ENCODE results near the gene RALGAPA2.

Gene RALGAPA2

DNA sequence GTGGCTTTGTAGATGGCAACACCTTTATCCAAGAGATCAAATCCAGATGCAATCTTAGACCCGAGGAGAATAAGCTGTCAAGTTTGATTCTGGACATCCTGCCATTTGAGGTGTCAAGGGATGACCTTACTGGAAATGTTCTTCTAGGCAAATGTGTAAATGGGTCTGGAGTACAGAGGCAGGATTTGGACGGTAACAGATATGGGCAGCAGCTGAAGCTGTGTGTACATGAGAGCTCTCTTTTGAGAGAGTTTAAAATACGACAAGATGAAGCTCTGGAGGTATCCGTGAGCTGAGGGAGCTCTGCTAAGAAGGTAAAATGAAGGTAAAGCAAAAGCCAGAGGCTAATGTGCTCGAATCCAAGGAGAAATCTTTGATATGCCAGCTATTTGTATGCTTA is 56.6 kb downstream of the RALGAPA2 start:
- DNase-seq, result no peak
- in situ Hi-C loops (cut with MboI; ENCODE audit: low pct_unique_long_range_greater_than_20kb, low sequenced_read_pairs), result loop anchor here (10.0 kb wide), 1 partner anchor 169 kb away; no protein-coding TSS in a partner anchor

GRCh38 chr20:20649945-20650344 is 62.5 kb downstream of the RALGAPA2 start:
- in situ Hi-C loops (cut with MboI; ENCODE audit: low pct_unique_long_range_greater_than_20kb, low sequenced_read_pairs), result loop anchor here (10.0 kb wide), 1 partner anchor 175 kb away; no protein-coding TSS in a partner anchor

DNA sequence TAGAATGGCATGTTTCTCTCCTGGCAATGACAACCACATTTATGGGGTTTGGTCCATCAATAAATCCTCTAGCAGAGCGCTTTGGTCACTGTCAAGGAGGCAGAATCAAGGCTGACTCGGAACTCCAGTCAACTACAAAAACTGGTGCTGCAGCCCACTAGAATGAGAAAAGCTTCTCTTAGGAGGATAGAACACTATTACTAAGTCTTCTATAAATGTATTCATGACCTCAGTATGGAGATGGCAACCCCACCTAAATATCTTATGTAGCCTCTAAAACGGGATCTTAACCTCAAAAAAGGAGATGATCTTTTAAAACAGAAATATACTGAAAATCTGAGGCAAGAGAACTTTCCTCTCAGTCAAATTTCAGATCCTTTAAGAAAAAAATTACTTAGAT is 68.5 kb downstream of the RALGAPA2 start:
- DNase-seq, result no peak
- in situ Hi-C loops (cut with MboI; ENCODE audit: low pct_unique_long_range_greater_than_20kb, low sequenced_read_pairs), result no loop called here

More at GRCh38 chr20:20649945-20650344, 62.5 kb downstream of the RALGAPA2 start:
- DNase-seq, result no peak

DNA sequence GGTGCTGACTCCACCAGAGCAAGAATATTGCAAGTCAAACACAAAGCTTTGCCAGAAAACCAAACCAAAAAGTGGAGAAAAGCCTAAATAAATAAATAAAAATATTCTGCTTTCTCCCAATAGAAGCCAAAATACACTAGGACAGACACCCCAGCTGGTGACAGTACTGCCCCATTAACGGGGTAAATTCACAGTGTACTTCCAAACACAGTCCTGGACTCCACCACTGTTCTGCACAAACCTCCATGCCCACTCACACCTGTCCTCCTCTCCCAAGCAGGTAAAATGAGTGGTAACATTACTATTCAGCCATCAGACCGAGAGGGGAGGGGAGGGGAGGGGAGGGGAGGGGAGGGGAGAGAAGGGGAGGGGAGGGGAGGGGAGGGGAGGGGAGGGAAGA is 70.7 kb downstream of the RALGAPA2 start:
- no peak for DNase-seq
- in situ Hi-C loops (cut with MboI; ENCODE audit: low pct_unique_long_range_greater_than_20kb, low sequenced_read_pairs), result no loop called here

GRCh38 chr20:20638878-20639277 is 73.6 kb downstream of the RALGAPA2 start:
- in situ Hi-C loops (cut with MboI; ENCODE audit: low pct_unique_long_range_greater_than_20kb, low sequenced_read_pairs), result no loop called here
- peak; percentile 8 for DNase-seq

- peak; percentile 20 for DNase-seq
- in situ Hi-C loops (cut with MboI; ENCODE audit: low pct_unique_long_range_greater_than_20kb, low sequenced_read_pairs), result no loop called here
Measured at GRCh38 chr20:20637998-20638725, 74.3 kb downstream of the RALGAPA2 start.

- in situ Hi-C loops (cut with MboI; ENCODE audit: low pct_unique_long_range_greater_than_20kb, low sequenced_read_pairs), result no loop called here
- no peak for DNase-seq
Measured at GRCh38 chr20:20635006-20635405, 77.4 kb downstream of the RALGAPA2 start.

GRCh38 chr20:20632644-20633043 is 79.8 kb downstream of the RALGAPA2 start:
- in situ Hi-C loops (cut with MboI; ENCODE audit: low pct_unique_long_range_greater_than_20kb, low sequenced_read_pairs), result no loop called here
- no peak for DNase-seq

GRCh38 chr20:20630551-20630950 is 81.9 kb downstream of the RALGAPA2 start:
- no peak for DNase-seq
- in situ Hi-C loops (cut with MboI; ENCODE audit: low pct_unique_long_range_greater_than_20kb, low sequenced_read_pairs), result no loop called here

DNA sequence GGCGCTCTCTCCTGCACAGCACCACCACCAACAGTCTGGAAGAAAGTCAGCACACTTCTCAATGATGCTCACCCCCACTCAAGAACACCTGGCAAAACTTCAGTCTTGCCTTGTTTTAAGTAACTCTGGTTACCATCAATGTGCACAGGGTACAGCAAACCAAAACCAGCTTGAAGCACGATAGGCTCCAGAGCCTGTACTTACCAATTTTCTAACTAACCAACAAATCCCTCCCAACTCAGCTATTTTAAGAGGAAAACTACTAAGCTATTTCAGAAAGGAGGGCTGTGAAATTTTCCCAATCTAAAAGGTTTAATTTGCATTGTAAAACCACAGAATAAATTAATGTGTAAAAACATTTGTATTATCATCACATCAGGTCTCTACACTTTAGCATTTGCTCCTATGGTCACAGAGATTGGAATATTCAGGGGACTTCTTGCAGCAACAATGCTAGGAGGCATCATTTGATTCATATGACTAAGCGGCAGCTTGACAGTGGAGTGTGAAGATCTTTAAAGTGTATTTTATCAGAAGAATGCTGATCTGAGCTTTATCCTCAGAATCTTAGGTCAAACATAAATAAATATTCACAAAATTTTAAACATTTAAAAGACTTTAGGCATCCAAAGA is 82.8 kb downstream of the RALGAPA2 start:
- no peak for DNase-seq
- in situ Hi-C loops (cut with MboI; ENCODE audit: low pct_unique_long_range_greater_than_20kb, low sequenced_read_pairs), result no loop called here

DNA sequence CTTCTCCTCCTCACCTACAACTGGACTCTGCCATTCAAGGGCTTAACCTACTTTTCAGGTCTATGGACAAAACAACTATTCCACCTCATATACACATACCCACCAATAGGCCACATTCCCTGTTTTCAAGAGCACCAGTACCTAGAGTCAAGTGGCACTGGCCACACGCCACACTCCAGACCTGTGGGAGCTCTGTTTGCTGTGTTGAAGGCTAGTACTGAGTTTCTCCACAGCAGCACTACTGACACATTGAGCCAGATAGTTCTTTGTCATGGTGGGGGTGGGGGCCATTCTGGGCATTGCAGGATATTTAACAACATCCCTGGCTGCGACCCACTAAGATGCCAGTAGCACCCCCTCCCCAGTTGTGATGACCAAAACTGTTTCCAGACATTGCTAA is 84.1 kb downstream of the RALGAPA2 start:
- DNase-seq, result no peak
- in situ Hi-C loops (cut with MboI; ENCODE audit: low pct_unique_long_range_greater_than_20kb, low sequenced_read_pairs), result no loop called here

- in situ Hi-C loops (cut with MboI; ENCODE audit: low pct_unique_long_range_greater_than_20kb, low sequenced_read_pairs), result no loop called here
- no peak for DNase-seq
Measured at GRCh38 chr20:20627471-20627870, 85.0 kb downstream of the RALGAPA2 start.

DNA sequence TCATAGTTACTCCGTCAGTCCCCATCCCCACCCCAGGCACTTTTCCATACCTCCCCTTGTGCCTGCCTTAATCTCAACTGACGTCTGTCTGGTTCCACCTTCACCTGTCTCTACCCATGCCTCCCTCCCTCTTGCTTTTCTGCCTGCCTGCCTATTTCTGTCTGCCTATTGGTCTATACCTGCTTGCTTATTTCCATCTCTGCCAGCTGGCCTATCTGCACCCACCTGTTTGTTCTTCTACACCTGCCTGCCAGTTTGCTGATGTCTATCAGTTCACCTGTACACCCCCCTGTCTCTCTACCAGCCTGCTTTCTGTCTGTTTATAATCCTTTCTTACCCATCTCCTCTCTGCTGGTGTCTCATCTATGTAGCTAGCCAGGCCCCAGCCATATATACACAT is 87.5 kb downstream of the RALGAPA2 start:
- no peak for DNase-seq
- in situ Hi-C loops (cut with MboI; ENCODE audit: low pct_unique_long_range_greater_than_20kb, low sequenced_read_pairs), result no loop called here

GRCh38 chr20:20621195-20621594 is 91.2 kb downstream of the RALGAPA2 start:
- no peak for DNase-seq
- in situ Hi-C loops (cut with MboI; ENCODE audit: low pct_unique_long_range_greater_than_20kb, low sequenced_read_pairs), result no loop called here

GRCh38 chr20:20614391-20614790 is 98.1 kb downstream of the RALGAPA2 start:
- in situ Hi-C loops (cut with MboI; ENCODE audit: low pct_unique_long_range_greater_than_20kb, low sequenced_read_pairs), result no loop called here
- no peak for DNase-seq

GRCh38 chr20:20612251-20612650 is 100.2 kb downstream of the RALGAPA2 start:
- in situ Hi-C loops (cut with MboI; ENCODE audit: low pct_unique_long_range_greater_than_20kb, low sequenced_read_pairs), result no loop called here

GRCh38 chr20:20611167-20611566 is 101.3 kb downstream of the RALGAPA2 start:
- in situ Hi-C loops (cut with MboI; ENCODE audit: low pct_unique_long_range_greater_than_20kb, low sequenced_read_pairs), result no loop called here
- DNase-seq, result no peak

More at GRCh38 chr20:20612251-20612650, 100.2 kb downstream of the RALGAPA2 start:
- DNase-seq, result no peak

DNA sequence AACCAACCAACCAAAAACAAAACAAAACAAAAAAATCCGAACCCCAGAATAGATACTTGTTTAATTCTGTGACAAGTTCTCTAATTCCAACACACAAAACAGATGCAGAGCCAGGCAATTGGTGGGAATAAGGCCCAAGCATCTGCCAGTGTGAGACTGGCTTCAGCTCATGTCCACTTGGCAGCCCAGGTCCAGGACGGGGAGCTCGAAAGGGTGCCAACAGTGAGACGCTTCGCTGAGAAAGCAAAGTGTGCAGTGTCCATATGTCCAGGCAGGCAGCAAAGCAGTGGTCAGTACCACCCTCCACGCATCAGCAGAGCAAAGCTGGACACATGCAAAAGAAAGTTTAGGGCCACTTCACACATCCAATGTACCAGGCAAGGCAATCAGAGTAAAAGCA is 102.9 kb downstream of the RALGAPA2 start:
- DNase-seq, result no peak
- in situ Hi-C loops (cut with MboI; ENCODE audit: low pct_unique_long_range_greater_than_20kb, low sequenced_read_pairs), result no loop called here

GRCh38 chr20:20608641-20609040 is 103.8 kb downstream of the RALGAPA2 start:
- no peak for DNase-seq
- in situ Hi-C loops (cut with MboI; ENCODE audit: low pct_unique_long_range_greater_than_20kb, low sequenced_read_pairs), result no loop called here

GRCh38 chr20:20608041-20608440 is 104.4 kb downstream of the RALGAPA2 start:
- no peak for DNase-seq
- in situ Hi-C loops (cut with MboI; ENCODE audit: low pct_unique_long_range_greater_than_20kb, low sequenced_read_pairs), result no loop called here

GRCh38 chr20:20606881-20607280 is 105.6 kb downstream of the RALGAPA2 start:
- in situ Hi-C loops (cut with MboI; ENCODE audit: low pct_unique_long_range_greater_than_20kb, low sequenced_read_pairs), result no loop called here
- DNase-seq, result no peak

All from KBM-7 (cell line).